IPS DF 4.7 (cell line): ENCODE data around the gene IRF2BP1.
A peak's percentile ranks its signal among the peaks of the same experiment; 100 is the strongest.

Experiments used
- DNase-seq: peaks from one replicate; pipeline ENCODE4 v3.0.0-alpha.2; 2013; ENCODE audit warnings: low spot score; ENCODE audit errors: extremely low read depth

The IRF2BP1 gene

DNA sequence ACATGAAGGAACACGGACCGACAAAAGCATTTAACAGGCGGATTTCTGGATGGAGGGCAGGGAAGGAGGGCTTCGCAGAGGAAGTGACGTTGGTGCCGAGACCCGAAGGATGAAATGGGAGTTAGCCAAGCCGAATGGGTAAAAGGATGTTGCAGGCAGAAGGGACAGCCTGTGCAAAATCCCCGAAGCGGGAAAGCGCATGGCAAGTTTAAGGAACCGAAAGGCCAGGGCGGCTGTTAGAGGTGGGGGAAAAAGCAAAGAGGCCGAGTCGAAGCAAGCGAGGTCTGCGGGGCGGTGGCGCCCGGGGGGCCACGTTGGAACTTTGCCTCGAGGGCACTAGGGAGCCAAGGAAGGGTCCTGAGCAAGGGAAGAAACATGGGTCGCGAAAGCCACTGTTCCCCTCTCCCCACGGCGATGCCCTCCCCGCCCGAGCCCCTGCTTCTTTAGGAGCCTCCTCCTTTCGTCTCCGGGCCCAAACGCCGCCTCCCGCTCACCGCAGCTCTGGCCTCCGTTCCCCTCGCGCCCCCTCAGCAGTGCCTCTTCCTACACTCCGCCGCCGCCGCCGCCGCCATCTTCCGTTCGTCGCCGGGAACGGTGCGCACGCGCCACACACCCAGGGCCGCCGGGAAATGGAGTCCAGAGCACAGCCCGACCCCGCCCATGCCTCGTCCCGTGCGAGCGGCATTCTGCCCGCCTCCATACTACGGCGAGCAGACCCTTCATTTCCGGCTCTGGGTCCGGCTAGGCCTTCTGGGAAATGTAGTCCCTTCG is 23.2 kb downstream of the IRF2BP1 start, which contains the start of gene SYMPK:
Gene SYMPK, minus strand, starts transcription at position 584 of the 771 bp plus-strand sequence. CDS start 8,652 bp downstream, outside the sequence.
- peak; percentile 97 for DNase-seq

DNA sequence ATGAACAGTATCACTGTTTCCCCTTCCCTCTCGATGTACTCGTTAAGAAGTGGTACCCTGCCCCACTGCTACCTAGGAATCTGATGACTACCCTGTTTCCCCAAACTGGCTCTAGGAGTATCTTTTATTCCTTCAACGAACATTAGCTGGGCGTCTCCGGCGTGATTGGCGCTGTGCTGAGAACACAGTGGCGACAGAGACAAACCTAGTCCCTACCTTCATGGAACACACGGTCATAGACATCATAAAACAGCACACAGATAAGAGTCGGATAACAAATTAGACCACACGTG is 23.7 kb downstream of the IRF2BP1 start:
- DNase-seq: no peak

DNA sequence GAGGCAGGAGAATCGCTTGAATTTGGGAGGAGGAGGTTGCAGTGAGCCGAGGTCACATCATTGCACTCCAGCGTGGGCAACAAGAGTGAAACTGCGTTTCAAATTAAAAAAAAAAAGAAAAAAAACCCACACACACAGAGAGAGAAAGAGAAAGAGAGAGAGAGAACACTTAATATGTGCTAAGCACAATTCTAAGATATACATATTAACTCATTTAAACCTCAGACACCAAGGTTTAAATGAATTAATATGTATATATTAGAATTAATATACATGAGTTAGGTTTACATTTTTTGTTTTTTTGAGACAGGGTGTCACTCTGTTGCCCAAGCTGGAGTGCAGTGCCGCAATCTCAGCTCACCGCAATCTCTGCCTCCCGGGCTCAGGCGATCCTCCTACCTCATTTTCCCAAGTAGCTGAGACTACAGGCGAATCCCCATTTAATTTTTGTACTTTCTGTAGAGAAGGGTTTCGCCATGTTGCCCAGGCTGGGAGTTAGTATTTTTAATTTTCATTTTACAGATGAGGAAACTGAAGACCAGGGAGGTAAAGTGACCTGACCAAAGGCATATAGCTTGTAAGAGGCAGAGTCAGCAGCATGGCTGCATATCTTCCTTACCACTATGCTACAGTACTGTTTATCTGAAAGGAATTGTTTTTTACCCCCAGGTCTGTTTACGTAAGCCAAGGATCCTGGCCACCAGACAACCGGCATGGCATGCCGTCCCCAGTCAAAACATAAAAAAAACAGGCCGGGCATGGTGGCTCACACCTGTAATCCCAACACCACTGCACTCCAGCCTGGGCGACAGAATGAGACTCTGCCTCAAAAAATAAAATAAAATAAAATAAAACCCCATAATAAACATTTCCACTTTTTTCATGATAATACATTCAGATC is 25.3 kb downstream of the IRF2BP1 start:
- DNase-seq: no peak

DNA sequence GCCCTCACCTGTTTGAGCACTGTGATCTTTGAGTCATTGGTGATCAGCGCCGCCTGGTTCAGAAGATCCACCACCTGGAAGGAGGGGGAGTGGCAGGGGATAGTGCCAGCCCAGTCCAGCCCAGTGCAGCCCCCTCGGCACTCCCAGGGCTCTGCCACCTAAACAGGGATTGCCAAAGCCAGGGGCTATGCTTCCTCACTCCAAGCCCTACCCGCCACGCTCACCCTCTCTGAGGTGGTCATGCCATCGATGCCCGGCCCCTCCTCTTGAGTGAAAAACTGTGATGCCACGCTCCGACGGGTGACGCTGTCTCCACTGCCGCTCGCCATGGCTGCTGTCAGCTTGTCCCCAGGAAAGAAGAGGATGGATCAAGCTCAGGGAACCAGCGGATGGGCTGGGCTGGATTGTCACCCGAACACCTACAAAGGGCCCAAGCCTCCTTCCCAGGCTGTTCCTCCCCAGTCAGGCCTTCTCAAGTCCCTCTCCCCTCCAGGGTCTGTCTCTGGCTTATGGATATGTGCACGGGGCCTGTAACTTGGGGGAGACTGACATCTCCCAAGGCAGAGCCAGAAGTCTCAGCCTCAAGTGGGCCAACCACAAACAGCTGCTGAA is 31.7 kb downstream of the IRF2BP1 start:
- DNase-seq: no peak

DNA sequence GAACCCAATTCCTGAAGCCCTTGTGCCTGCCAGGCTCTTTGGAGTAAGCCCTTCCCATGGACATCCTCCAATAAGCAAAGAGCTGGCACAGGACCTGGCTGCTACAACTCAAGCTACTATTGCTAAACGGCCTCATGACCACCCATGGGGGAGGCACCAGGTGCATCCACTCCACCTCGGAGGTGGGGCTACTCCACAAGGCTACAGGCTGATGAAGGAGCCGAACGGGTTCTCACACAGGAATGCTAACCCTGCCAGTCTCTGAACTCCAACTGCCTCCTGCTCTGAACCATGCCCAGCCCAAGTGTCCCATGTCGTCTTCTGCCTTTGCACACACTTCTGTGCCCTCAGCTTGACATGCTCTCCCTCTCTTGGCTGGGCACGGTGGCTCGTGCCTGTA is 33.0 kb downstream of the IRF2BP1 start:
- no peak for DNase-seq

DNA sequence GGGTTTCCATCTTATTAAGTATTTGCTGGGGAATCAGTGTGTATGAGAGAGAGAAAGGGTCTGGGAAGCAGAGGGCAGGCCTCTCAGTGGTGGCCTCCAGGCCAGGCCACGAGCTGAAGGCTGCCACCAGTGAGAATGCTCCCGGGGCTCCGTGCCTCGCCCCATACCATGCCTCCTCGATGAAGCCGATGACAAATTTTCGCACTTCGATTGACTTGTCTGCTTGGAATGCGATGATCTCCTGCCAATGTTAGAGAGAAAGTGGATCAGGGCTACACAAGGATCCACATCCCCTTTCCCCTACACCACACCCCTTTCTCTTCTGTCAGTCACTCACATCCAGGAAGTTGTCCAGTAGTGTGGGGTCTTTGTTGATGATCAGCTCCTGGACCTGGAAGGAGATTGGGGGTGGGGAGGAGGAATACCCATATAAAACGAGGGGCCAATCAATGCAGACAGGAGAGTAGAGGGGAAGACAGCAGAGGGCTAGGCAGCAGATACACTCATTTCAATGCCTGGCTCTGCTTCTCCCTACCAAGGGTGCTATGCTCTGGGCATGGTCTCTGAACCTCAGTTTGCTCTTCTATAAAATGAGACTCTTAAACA is 33.7 kb downstream of the IRF2BP1 start:
- DNase-seq: no peak

DNA sequence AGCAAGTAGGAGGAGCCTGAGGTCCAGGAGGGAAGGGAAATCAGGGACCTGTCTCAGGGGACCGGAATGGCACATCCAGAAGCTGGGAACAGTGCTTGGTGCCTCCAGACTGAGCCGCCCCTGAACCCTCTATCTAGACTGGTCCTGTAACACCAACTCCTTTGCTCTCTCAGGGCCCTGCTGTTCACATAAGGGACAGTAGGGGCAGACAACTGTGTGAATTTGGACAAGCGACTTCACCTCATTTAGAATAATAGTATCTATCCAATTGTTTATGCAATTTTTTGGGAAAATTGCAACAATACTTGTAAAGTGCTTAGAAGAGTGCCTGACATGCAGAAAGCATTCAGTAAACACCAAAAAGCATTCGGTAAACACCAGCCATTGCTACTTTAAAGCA is 37.0 kb downstream of the IRF2BP1 start:
- DNase-seq: no peak

DNA sequence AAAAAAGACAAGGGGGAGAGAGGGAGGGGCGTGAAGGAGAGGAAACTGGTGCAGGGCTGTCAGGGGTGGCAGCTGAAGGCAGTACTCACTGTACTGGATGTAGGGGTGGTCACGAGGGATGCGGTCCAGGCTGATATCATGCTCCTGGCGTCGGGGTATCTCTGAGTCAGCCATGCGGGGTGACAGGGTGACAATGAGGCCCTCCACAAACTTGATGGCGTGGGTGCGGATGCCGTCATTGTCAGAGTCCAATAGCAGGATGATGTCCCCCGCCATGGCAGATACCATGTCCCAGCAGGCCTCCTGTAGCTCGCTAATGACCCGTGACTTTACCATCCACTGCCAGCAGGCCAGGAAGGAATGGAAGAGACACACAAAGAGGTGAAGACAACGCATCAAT is 38.3 kb downstream of the IRF2BP1 start:
- DNase-seq: no peak

DNA sequence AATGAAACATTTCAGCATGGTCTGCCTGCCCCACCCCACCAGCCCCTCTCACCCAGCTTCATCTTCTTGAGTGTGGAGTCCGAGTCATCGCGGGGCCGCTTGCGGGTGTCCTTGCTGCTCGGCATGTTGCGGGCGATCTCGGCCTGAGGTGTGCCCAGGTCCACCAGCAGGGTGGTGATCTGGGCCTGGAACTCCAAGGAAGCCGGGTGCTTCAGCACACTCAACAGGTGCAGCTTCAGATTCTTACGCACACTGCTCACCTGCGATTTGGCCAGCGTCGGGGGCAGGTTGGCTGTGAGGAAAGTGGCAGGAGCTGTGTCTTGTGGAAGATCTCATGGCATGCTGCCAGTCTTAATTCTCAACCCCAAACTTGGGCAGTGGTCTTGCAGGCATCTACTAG is 43.7 kb downstream of the IRF2BP1 start:
- DNase-seq: no peak

DNA sequence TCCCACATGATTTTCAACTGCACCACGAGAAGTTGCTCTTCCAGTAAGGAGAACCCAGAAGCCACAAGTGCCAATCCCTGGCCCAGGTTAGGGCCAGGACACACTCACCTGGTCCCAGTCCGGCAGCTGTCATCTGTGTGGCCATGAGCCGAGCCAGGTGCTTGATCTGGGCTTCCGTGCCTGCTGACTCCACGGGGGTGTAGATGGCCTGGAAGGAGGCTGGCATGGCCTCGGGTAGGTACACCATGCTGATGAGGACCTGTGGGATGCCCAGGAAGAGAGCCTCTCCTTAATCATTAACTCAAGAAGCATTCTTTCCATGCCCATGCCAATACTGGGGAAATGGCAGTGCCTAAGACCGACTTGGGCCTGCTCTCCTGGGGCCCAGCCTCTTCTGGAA is 51.0 kb downstream of the IRF2BP1 start:
- no peak for DNase-seq
